HEK293T (cell line): ENCODE data around the gene DVL3.

Experiments
- ARNT ChIP-seq: fragments of 450-650 bp; IDR thresholded peaks from 2 replicates; pipeline ENCODE4 v1.6.1; 2017; ENCODE audit warnings: mild to moderate bottlenecking
- BHLHE40 ChIP-seq: fragments of 450-650 bp; IDR thresholded peaks from 2 replicates; pipeline ENCODE4 v1.6.1; 2016; ENCODE audit warnings: mild to moderate bottlenecking, moderate library complexity, borderline replicate concordance
- CTBP1 ChIP-seq: fragments of 450-650 bp; IDR thresholded peaks from 2 replicates; pipeline ENCODE4 v1.6.1; 2016; ENCODE audit warnings: borderline replicate concordance
- ELF4 ChIP-seq: fragments of 450-650 bp; IDR thresholded peaks from 2 replicates; pipeline ENCODE4 v1.6.1; 2017; ENCODE audit warnings: antibody characterized with exemption
- FOXA1 ChIP-seq: fragments of 450-650 bp; IDR thresholded peaks from 2 replicates; pipeline ENCODE4 v1.6.1; 2016; ENCODE audit warnings: mild to moderate bottlenecking
- FOXK2 ChIP-seq: fragments of 450-650 bp; IDR thresholded peaks from 2 replicates; pipeline ENCODE4 v1.6.1; 2016; ENCODE audit warnings: mild to moderate bottlenecking
- FOXM1 ChIP-seq: fragments of 450-650 bp; IDR thresholded peaks from 2 replicates; pipeline ENCODE4 v1.6.1; 2017; ENCODE audit warnings: mild to moderate bottlenecking, borderline replicate concordance
- HDGF ChIP-seq: fragments of 450-650 bp; IDR thresholded peaks from 2 replicates; pipeline ENCODE4 v1.6.1; 2017; ENCODE audit warnings: antibody characterized with exemption, borderline replicate concordance
- LEF1 ChIP-seq: fragments of 450-650 bp; IDR thresholded peaks from 2 replicates; pipeline ENCODE4 v1.6.1; 2017; ENCODE audit warnings: mild to moderate bottlenecking, borderline replicate concordance
- NFRKB ChIP-seq: fragments of 450-650 bp; IDR thresholded peaks from 2 replicates; pipeline ENCODE4 v1.6.1; 2016; ENCODE audit warnings: mild to moderate bottlenecking, moderate library complexity
- SP1 ChIP-seq: fragments of 450-650 bp; IDR thresholded peaks from 2 replicates; pipeline ENCODE4 v1.6.1; 2017
- SUZ12 ChIP-seq: fragments of 450-650 bp; IDR thresholded peaks from 2 replicates; pipeline ENCODE4 v1.6.1; 2016; ENCODE audit warnings: mild to moderate bottlenecking
- ZNF384 ChIP-seq: fragments of 450-650 bp; IDR thresholded peaks from 2 replicates; pipeline ENCODE4 v1.6.1; 2016

DNA sequence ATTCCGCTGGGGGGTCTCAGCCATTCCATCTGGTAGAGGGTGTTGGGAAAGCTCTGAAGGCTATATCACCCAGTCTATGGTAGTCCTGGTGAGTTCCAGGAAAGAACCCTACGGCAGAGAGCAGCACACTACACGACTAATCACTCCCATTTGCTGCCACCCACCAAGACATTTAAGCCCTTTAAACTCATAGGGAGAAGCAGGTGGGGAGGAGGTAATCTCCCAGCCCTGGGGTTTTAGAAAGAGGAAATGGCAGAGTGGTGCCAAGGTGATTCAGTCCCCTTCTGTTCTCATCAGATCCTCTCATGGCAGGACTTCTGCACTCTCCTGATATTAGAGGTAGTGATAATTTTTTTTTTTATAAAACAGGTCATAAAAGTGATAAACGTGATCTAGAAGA, 63.6 kb downstream of the DVL3 start:
- TF ChIP-seq ELF4 (no peak), LEF1 (no peak), FOXM1 (no peak), NFRKB (no peak), ARNT (no peak), SUZ12 (no peak), FOXA1 (no peak), FOXK2 (no peak), CTBP1 (no peak), BHLHE40 (no peak), ZNF384 (no peak), HDGF (no peak), SP1 (no peak)
